GM21447 (cell line): Measurements from ENCODE around the gene SCAP.

Source experiments
- ATAC-seq: cut with Tn5 transposase; IDR thresholded peaks from one replicate; pipeline ENCODE4 v1.9.1; 2021; ENCODE audit not compliant: unreplicated experiment

The SCAP gene

DNA sequence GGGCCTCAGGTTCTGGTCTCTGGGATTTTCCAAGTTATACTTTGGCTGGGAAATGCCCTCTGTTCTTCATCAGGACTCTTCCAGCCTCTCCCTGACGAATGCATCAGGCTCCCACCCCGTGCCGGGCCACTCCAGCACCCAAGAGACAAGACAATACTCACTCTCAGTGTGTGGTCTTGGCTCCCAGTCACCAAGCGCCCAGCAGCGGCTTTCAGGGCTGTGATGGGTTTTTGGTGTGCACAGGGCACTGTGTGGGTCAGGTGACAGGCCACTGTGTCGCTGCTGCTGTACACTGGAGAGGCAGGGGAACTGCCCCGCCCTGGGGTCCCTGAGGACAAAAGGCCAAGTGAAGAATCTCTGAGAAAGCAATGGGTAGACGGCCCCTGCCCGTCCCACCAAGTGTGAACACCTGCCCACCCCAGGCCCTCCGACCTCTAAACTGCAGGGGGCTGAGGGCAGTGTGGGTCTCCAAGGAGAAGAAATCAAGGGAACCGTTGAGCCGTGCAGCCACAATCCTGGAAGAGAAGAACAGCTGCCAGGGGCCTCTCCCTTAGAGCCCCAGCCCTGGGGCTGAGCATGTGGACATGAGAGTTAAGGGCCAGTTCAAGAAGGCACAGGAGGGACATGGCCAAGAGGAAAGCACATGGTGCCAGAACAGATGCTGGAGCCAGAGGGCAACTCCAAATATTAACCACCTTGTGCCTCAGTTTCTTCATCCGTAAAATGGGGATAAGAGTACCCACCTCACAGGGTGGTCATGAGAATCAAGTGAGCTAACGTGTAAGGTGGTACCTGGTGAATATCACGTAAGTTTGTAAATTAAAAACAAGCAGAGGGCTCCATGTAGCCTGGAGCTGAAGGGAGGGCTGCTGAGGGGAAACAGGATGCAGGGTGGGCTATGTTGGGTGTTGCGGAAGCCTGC, 60.8 kb downstream of the SCAP start:
- ATAC-seq, result no peak

DNA sequence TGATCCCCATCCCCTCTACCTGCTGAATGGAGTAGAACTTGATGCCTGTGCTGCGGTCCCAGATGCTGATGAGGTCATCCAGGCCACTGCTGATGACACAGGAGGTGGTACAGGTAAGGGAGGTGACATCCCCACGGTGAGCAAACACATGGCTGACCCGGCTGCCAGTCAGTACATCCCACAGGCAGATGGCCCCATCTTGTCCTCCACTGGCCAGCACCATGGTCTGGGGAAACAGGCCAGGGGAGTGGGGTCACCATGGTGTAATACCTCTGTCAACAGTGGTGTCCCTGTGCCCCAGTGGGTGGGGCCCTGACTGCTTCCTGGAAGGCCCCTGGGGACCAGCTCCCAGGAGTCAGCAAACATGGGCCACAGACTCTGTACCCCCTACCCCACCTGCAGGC, 61.6 kb downstream of the SCAP start:
- no peak for ATAC-seq

DNA sequence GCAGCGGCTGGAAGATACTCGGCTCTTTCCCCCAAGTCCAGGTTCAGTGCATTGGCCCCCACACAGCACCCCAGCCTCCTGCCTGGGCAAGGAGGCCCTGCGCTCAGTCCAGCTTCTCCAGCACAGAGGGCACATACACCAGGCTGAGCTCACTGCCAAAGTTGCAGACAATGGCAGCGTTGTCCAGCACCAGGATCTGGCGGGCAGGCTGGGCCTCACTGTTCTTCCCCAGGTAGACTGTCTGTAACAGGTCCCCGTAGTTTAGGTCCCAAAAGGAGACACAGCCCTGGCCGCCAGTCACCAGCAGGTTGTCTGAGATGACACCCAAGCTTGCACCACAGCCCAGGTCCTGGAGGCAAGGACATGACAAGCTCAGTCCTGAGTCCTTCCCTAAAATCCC, 62.0 kb downstream of the SCAP start:
- no peak for ATAC-seq

DNA sequence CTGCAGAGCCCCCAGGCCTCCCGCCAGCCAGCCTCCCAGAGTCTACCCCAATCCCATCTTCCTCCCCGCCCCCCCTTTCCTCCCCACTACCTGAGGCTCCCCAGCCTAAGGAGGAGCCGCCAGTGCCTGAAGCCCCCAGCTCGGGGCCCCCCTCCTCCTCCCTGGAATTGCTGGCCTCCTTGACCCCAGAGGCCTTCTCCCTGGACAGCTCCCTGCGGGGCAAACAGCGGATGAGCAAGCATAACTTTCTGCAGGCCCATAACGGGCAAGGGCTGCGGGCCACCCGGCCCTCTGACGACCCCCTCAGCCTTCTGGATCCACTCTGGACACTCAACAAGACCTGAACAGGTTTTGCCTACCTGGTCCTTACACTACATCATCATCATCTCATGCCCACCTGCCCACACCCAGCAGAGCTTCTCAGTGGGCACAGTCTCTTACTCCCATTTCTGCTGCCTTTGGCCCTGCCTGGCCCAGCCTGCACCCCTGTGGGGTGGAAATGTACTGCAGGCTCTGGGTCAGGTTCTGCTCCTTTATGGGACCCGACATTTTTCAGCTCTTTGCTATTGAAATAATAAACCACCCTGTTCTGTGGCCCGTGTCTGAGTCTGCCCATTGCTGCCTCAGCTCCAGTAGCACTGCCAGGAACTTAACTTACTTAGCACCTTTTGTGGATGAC, 62.8 kb downstream of the SCAP start:
- ATAC-seq, result no peak

DNA sequence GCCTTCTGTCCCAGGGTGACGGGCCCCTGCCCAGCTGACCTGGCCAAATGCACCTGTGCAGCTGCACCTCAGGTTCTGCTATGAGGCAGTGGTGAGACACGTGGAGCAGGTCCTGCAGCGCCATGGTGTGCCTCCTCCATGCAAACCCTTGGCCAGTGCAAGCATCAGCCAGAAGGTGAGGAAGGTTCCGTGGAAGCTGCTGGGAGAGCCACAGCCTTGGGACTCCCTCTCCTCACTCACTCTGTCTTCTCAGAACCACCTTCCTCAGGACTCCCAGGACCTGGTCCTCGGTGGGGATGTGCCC, 63.3 kb downstream of the SCAP start:
- no peak for ATAC-seq

DNA sequence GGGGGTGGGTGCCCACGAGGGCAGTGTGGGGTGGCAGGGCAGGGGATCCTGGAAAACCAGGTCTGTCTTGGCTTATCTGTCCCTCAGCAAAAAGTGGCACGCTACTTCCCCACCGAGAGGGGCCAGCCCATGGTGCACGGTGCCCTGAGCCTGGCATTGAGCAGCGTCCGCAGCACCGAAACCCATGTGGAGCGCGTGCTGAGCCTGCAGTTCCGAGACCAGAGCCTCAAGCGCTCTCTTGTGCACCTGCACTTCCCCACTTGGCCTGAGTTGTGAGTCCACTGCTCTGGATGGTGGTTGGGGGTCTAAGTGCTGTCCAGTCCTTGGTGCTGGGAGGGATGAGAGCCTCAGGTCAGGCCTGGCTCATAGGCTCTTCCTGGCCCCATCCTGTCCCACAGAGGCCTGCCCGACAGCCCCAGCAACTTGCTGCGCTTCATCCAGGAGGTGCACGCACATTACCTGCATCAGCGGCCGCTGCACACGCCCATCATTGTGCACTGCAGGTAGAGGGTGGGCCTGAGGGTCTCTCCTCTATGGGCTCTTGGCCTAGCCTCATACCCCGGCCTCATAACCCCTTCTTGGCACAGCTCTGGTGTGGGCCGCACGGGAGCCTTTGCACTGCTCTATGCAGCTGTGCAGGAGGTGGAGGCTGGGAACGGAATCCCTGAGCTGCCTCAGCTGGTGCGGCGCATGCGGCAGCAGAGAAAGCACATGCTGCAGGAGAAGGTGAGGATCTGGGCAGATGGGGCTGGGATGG, 63.9 kb downstream of the SCAP start:
- ATAC-seq, result no peak

DNA sequence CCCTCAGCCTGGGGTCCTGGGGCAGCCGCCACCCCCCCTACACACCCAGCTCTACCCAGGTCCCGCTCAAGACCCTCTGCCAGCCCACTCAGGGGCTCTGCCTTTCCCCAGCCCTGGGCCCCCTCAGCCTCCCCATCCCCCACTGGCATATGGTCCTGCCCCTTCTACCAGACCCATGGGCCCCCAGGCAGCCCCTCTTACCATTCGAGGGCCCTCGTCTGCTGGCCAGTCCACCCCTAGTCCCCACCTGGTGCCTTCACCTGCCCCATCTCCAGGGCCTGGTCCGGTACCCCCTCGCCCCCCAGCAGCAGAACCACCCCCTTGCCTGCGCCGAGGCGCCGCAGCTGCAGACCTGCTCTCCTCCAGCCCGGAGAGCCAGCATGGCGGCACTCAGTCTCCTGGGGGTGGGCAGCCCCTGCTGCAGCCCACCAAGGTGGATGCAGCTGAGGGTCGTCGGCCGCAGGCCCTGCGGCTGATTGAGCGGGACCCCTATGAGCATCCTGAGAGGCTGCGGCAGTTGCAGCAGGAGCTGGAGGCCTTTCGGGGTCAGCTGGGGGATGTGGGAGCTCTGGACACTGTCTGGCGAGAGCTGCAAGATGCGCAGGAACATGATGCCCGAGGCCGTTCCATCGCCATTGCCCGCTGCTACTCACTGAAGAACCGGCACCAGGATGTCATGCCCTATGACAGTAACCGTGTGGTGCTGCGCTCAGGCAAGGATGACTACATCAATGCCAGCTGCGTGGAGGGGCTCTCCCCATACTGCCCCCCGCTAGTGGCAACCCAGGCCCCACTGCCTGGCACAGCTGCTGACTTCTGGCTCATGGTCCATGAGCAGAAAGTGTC, 64.7 kb downstream of the SCAP start:
- no peak for ATAC-seq

DNA sequence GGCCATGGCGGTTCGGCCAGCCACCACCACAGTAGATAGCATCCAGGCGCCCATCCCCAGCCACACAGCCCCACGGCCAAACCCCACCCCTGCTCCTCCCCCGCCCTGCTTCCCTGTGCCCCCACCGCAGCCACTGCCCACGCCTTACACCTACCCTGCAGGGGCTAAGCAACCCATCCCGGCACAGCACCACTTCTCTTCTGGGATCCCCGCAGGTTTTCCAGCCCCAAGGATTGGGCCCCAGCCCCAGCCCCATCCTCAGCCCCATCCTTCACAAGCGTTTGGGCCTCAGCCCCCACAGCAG, 65.4 kb downstream of the SCAP start:
- ATAC-seq, result no peak

DNA sequence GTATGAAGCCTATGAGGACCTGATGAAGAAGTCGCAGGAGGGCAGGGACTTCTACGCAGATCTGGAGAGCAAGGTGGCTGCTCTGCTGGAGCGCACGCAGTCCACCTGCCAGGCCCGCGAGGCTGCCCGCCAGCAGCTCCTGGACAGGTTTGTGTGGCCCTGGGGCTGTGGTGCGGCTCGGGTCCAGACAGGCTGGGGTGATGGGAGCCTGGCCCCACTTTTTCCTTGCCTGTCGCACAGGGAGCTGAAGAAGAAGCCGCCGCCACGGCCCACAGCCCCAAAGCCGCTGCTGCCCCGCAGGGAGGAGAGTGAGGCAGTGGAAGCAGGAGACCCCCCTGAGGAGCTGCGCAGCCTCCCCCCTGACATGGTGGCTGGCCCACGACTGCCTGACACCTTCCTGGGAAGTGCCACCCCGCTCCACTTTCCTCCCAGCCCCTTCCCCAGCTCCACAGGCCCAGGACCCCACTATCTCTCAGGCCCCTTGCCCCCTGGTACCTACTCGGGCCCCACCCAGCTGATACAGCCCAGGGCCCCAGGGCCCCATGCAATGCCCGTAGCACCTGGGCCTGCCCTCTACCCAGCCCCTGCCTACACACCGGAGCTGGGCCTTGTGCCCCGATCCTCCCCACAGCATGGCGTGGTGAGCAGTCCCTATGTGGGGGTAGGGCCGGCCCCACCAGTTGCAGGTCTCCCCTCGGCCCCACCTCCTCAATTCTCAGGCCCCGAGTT, 65.9 kb downstream of the SCAP start:
- no peak for ATAC-seq

DNA sequence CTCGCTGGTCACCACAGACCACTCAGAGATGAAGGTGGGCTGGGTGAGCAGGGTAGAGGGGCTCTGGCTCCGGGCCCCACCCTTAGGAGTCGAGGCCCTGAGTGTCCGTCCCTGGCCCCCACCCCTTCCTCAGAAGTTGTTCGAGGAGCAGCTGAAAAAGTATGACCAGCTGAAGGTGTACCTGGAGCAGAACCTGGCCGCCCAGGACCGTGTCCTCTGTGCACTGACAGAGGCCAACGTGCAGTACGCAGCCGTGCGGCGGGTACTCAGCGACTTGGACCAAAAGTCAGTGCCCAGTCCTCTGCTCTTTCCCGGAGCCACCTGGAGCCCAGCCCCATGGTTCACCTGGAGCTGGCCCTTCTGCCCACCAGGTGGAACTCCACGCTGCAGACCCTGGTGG, 66.5 kb downstream of the SCAP start:
- no peak for ATAC-seq

DNA sequence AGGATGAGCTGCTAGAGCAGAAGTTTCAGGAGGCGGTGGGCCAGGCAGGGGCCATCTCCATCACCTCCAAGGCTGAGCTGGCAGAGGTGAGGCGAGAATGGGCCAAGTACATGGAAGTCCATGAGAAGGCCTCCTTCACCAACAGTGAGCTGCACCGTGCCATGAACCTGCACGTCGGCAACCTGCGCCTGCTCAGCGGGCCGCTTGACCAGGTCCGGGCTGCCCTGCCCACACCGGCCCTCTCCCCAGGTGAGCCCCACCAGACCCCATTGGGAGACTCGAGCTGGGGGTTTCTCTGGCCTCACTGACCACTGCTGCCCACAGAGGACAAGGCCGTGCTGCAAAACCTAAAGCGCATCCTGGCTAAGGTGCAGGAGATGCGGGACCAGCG, 66.9 kb downstream of the SCAP start:
- no peak for ATAC-seq

DNA sequence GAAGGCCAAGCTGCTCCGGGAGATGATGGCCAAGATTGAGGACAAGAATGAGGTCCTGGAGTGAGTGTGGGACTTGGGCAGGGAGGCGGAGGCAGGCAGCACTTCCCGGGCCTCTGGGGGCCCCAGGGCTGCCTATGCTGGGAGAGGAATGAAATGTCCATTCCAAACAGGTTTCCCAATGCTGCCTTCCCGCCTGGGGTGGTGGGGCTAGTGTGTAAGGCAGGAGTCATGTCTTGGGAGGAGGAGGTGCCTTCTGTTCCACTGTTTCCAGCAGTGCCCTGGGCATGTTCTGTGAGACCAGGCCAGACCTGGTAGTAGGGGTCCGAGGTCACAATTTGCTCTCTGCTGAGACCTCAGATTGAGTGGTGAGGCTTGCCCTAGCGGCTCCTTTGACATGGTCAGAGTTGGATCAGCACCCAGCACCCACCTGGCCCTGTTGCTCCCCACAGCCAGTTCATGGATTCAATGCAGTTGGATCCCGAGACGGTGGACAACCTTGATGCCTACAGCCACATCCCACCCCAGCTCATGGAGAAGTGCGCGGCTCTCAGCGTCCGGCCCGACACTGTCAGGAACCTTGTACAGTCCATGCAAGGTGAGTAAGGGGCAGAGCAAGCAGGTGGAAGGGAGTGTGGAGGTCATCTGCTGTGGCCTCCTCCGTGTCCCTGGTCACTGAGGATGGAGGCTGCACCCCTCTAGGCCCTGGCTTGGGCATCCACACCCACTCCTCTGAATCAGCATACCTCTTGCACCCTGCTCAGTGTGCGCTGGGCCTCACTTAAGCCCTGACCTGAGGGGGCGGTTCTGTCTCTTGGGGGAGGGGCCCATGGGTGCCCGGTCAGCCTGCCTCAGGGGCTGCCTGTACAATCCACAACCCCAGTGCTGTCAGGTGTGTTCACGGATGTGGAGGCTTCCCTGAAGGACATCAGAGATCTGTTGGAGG, 67.6 kb downstream of the SCAP start:
- ATAC-seq, result no peak

DNA sequence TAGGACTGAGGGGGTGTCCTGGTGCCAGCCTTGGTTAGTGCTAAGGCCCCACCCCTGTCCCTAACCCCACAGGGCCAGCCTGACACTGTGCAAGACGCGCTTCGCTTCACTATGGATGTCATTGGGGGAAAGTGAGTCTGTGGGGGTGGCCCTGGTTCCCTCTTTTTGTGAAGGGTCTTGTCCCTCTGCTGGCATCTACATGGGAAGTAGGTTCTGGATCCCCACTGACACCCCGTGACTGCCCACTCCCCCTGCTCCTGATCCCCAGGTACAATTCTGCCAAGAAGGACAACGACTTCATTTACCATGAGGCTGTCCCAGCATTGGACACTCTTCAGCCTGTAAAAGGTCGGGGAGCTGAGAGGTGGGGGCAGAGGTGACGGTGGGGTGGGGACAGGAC, 68.5 kb downstream of the SCAP start:
- ATAC-seq, result no peak

DNA sequence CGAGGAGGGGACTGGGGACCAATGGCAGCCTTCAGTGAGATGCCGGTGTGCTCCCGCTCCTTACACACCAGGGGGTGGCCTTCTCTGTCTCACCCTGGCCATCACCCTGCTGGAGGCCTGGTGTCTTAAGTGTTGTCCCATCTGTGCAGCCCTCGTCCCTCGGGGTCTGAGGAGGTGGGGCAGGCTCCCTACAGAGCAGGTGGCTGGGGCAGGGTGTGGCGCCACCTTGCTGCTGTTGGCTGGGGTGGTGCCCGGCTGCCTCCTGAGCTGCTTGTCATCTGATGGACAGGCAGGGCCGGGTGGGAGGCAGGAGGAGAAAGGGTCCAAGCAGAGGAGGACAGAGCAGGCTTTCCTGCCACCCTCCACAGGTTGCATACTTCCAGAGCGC, 69.0 kb downstream of the SCAP start:
- no peak for ATAC-seq

DNA sequence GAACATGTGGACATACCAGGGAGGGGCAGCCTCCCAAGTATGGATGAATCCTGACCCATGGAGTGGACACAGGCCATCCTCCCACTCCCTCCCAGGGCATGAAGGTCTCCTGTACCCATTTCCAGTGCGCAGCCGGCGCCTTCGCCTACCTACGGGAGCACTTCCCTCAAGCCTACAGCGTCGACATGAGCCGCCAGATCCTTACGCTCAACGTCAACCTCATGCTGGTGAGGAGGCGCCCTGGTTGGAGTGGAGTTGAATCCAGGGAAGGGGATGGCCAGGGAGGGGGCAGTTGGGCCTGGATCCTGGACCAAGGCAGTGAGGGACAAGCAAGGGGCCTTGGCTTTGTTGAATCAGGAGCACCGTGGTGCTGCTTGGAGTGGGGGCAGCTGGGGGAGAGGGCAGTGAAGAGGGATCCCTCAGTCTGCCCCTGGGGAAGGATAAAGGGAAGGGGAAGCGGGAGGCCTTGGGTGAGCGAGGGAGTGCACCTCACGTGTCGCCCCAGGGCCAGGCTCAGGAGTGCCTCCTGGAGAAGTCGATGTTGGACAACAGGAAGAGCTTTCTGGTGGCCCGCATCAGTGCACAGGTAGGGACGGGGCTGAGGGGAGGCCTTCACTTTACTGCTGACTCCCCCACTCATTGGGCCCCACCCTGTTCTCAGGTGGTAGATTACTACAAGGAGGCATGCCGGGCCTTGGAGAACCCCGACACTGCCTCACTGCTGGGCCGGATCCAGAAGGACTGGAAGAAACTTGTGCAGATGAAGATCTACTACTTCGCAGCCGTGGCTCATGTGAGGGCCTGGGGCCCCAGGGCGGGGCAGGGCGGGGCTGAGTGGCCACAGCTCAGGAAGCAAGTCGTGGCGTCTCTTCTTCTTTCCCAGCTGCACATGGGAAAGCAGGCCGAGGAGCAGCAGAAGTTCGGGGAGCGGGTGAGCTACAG, 69.7 kb downstream of the SCAP start:
- no peak for ATAC-seq

DNA sequence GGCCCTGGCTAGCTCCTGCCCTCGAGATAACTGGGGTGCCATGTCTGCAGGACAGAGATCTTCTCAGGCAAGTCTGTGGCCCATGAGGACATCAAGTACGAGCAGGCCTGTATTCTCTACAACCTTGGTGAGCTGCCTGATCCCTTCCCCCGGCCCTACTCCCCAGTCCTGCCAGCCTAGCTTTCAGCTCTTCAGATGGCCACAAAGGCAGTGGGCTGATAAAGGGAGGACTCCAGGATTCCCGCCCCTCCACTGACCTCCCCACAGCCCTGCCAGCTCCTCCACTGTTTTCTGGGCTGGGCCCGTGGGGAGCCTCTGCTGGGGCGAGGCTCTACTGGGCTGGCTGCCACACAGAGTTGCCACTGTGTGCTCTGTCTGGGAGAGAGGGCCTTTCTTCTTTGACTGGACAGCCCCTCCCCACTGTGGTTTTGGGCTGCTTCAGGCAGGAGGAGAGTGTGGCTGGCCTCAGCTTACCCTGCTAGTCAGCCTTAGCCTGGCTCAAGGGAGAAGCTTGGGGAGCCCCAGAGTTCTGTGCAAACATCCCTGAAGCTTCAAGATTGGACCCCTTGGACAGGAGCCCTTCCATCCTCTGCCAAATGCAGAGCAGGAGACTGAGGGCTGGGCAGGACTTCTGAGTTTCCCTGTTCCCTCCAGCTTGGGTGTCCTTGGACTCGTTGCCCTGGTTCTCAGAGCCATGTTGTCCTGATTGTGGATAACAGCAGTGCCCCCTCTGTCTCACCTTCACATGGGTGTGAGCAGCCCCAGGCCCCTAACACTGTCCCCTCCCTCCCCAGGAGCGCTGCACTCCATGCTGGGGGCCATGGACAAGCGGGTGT, 70.6 kb downstream of the SCAP start:
- no peak for ATAC-seq

DNA sequence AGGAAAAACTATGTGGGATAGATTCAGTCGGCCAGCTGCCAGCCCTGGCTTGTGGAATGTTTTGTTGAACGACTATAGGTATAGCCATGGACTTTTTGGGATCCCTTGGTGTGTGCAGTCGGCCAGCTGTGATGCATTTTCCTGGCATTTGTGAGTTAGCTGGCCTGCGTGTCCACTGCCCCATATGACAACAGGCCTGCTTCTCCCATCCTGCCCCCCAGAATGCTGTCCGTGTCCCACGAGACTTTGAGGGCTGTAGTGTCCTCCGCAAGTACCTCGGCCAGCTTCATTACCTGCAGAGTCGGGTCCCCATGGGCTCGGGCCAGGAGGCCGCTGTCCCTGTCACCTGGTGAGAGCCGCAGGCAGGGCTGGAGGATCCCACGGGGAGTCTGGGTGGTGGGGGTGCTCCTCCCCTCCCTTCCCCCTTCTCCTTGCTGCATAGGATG, 71.3 kb downstream of the SCAP start:
- no peak for ATAC-seq
